WTC11 (cell line): ENCODE measurements around the gene C3. TPM values are rescaled to one million over a fixed set of nuclear protein-coding genes. Genes with fewer than 3 reads are reported as not detected.
"Not testable (repeated sequence)": the region's sequence is repeated elsewhere in the genome, so short reads cannot be mapped to it uniquely, and the experiment has no call there.

Experiments
- ATAC-seq: fragments of 200-7000 bp; cut with Tn5 transposase; 2 replicates; pipeline ENCODE4 v1.10.0; 2021; ENCODE audit warnings: mild to moderate bottlenecking, moderate library complexity
- CTCF ChIA-PET: fragments of 300-600 bp; sonication (Branson Sonifier 250); formaldehyde crosslinking; loops from one replicate; lab custom pipeline; 2021; ENCODE audit warnings: antibody characterized with exemption; lab: Charles Lee
- POLR2A ChIA-PET: fragments of 350-600 bp; sonication (Branson Sonifier 250); formaldehyde crosslinking; loops from one replicate; lab custom pipeline; 2021; ENCODE audit warnings: antibody characterized with exemption; lab: Charles Lee
- DNase-seq: peaks from one replicate; pipeline ENCODE4 v3.0.0; 2021; ENCODE audit warnings: low spot score
- H3K27ac Mint-ChIP-seq: 2 replicates; pipeline ENCODE4 v1.8.0; 2021; ENCODE audit warnings: mixed read lengths
- H3K27me3 Mint-ChIP-seq: 2 replicates; pipeline ENCODE4 v1.8.0; 2021; ENCODE audit warnings: low read depth, mild to moderate bottlenecking, moderate library complexity, mixed read lengths
- H3K36me3 Mint-ChIP-seq: 2 replicates; pipeline ENCODE4 v1.8.0; 2021; ENCODE audit warnings: mixed read lengths
- H3K4me1 Mint-ChIP-seq: 2 replicates; pipeline ENCODE4 v1.8.0; 2022; ENCODE audit warnings: mixed read lengths
- H3K4me3 Mint-ChIP-seq: 2 replicates; pipeline ENCODE4 v1.8.0; 2021; ENCODE audit warnings: mild to moderate bottlenecking, moderate library complexity, mixed read lengths
- H3K9me3 Mint-ChIP-seq: 2 replicates; pipeline ENCODE4 v1.8.0; 2021; ENCODE audit warnings: mixed read lengths
- AFF4 ChIP-seq: sonication (generic); formaldehyde crosslinking; IDR thresholded peaks from 2 replicates; pipeline ENCODE4 v1.8.1; 2023; ENCODE audit warnings: mild to moderate bottlenecking, missing genetic modification reagents, borderline replicate concordance
- AR ChIP-seq: fragments of 250-450 bp; sonication (Bioruptor Pico); IDR thresholded peaks from 2 replicates; pipeline ENCODE4 v1.9.0; 2021; ENCODE audit warnings: mild to moderate bottlenecking
- ARID4B ChIP-seq: sonication (generic); formaldehyde crosslinking; IDR thresholded peaks from 2 replicates; pipeline ENCODE4 v1.8.0; 2023; ENCODE audit warnings: missing genetic modification reagents, mild to moderate bottlenecking, borderline replicate concordance
- E2F5 ChIP-seq: sonication (generic); formaldehyde crosslinking; IDR thresholded peaks from 2 replicates; pipeline ENCODE4 v1.8.1; 2022; ENCODE audit warnings: mild to moderate bottlenecking, moderate library complexity, missing genetic modification reagents
- FOXK1 ChIP-seq: sonication (generic); formaldehyde crosslinking; IDR thresholded peaks from 2 replicates; pipeline ENCODE4 v1.8.0; 2022; ENCODE audit warnings: mild to moderate bottlenecking, moderate library complexity, missing genetic modification reagents
- MAX ChIP-seq: sonication (generic); formaldehyde crosslinking; IDR thresholded peaks from 2 replicates; pipeline ENCODE4 v1.8.0; 2022; ENCODE audit warnings: mild to moderate bottlenecking, missing genetic modification reagents
- NFYB ChIP-seq: sonication (generic); formaldehyde crosslinking; conservative IDR thresholded peaks from 2 replicates; pipeline ENCODE4 v1.8.0; 2022; ENCODE audit warnings: low read depth, missing genetic modification reagents
- NR2C2 ChIP-seq: sonication (generic); formaldehyde crosslinking; IDR thresholded peaks from 2 replicates; pipeline ENCODE4 v1.8.0; 2022; ENCODE audit warnings: mild to moderate bottlenecking, missing genetic modification reagents
- SOX15 ChIP-seq: fragments of 250-450 bp; sonication (Bioruptor Pico); IDR thresholded peaks from 2 replicates; pipeline ENCODE4 v1.9.0; 2021; ENCODE audit warnings: mild to moderate bottlenecking
- SP1 ChIP-seq: sonication (generic); formaldehyde crosslinking; conservative IDR thresholded peaks from 2 replicates; pipeline ENCODE4 v1.8.1; 2022; ENCODE audit warnings: missing genetic modification reagents
- TEAD1 ChIP-seq: sonication (generic); formaldehyde crosslinking; IDR thresholded peaks from 2 replicates; pipeline ENCODE4 v1.8.0; 2022; ENCODE audit warnings: mild to moderate bottlenecking, missing genetic modification reagents
- TEAD4 ChIP-seq: sonication (generic); formaldehyde crosslinking; IDR thresholded peaks from 2 replicates; pipeline ENCODE4 v1.8.0; 2022; ENCODE audit warnings: mild to moderate bottlenecking, missing genetic modification reagents
- ZBTB21 ChIP-seq: sonication (generic); formaldehyde crosslinking; IDR thresholded peaks from 2 replicates; pipeline ENCODE4 v1.8.1; 2023; ENCODE audit warnings: mild to moderate bottlenecking, missing genetic modification reagents, borderline replicate concordance
- total RNA-seq: library from RNA; stranded (reverse); gene quantifications from 3 replicates; pipeline ENCODE4 v1.2.3, GENCODE V29; 2021

Gene C3
- total RNA-seq, 1 experiment from 2014 or later = 7.0 TPM

- Mint-ChIP-seq H3K4me1 (peaks cover 17% of the 10 kb centered on the region), H3K4me3 (peak overlapping the region; percentile 89), H3K27me3 (no peaks in the 10 kb centered on the region; the same call in 1 of the 2 replicates), H3K9me3 (peaks cover 4% of the 10 kb centered on the region; the same call in 1 of the 2 replicates), H3K36me3 (peaks cover 9% of the 10 kb centered on the region), H3K27ac (peak overlapping the region; percentile 100)
- TF ChIP-seq E2F5 (CRISPR knock-in tag) (no peak), NR2C2 (CRISPR knock-in tag) (no peak), ZBTB21 (CRISPR knock-in tag) (no peak), AR (CRISPR knock-in tag) (no peak), MAX (0 out of 2 replicates have a peak, but pooled peaks have one; percentile 44), TEAD1 (CRISPR knock-in tag) (peak; percentile 94; the same call in 1 of the 2 replicates), NFYB (CRISPR knock-in tag) (no peak), TEAD4 (0 out of 2 replicates have a peak, but pooled peaks have one; percentile 81), AFF4 (CRISPR knock-in tag) (no peak), FOXK1 (CRISPR knock-in tag) (0 out of 2 replicates have a peak, but pooled peaks have one; percentile 52), SOX15 (no peak), ARID4B (CRISPR knock-in tag) (0 out of 2 replicates have a peak, but pooled peaks have one; percentile 38), SP1 (CRISPR knock-in tag) (peak; percentile 68; the same call in 1 of the 2 replicates)
- CTCF ChIA-PET = interaction anchor here (0.5 to 4.0 kb wide), 6 partner anchors 12 to 198 kb away, joined by 3 to 26 read pairs (median 4); partner anchors contain the start of gene TRIP10
- peak; percentile 63 for ATAC-seq
- DNase-seq = peak; percentile 90
- POLR2A ChIA-PET = interaction anchor here (1.1 to 4.5 kb wide), 3 partner anchors 13 to 341 kb away, joined by 4 to 40 read pairs (median 19); partner anchors contain the start of genes GPR108 and KHSRP
Measured at GRCh38 chr19:6765738-6766356, 45.4 kb upstream of the C3 start.

- H3K4me1 Mint-ChIP-seq = peaks cover 17% of the 10 kb centered on the region
- H3K4me3 Mint-ChIP-seq, H3K9me3 Mint-ChIP-seq, DNase-seq, H3K27me3 Mint-ChIP-seq, H3K27ac Mint-ChIP-seq, POLR2A ChIA-PET, ATAC-seq, CTCF ChIA-PET: not testable (repeated sequence)
- H3K36me3 Mint-ChIP-seq = peaks cover 19% of the 10 kb centered on the region
Measured at GRCh38 chr19:6762253-6762797, 41.9 kb upstream of the C3 start.
